Measurements from ENCODE around the gene CPLANE1.

GRCh38 chr5:37248421-37248969 lies 681 bp downstream of the CPLANE1 start:
- TF ChIP-seq CTCF (IDR thresholded peaks at IDR 0.05) (no peak), POLR2A (IDR thresholded peaks at IDR 0.05) (no peak)

Data from adrenal gland (tissue), 5 donors.